HCT116 (cell line): Measurements from ENCODE around the gene RIOX2. TPM values are rescaled to one million over a fixed set of nuclear protein-coding genes. Genes with fewer than 3 reads are reported as not detected.

Experiments used
- ATAC-seq: fragments of 200-7000 bp; cut with Tn5 transposase; 2 replicates; pipeline ENCODE4 v1.9.1; 2020; ENCODE audit warnings: mild to moderate bottlenecking, moderate library complexity
- BruUV-seq: library from RNA; stranded (reverse); fragments of 400-500 nt; replicated peaks from 2 replicates; lab custom pipeline; 2021; lab: Mats Ljungman, UMichigan
- CTCF ChIA-PET: fragments of 300-600 bp; sonication (Branson Sonifier 250); formaldehyde crosslinking; loops from one replicate; lab custom pipeline; 2021; ENCODE audit warnings: antibody characterized with exemption; lab: Charles Lee
- POLR2A ChIA-PET: fragments of 300-600, 350-600 bp; sonication (Branson Sonifier 250); formaldehyde crosslinking; loops from one replicate; lab custom pipeline; 2021; ENCODE audit warnings: antibody characterized with exemption; lab: Charles Lee
- RAD21 ChIA-PET, 2 experiments: fragments of 300-600 bp; sonication (Branson Sonifier 250); formaldehyde crosslinking; loops; one replicate each; lab custom pipeline; 2023; ENCODE audit warnings: low total read pairs in 2 of 2; ENCODE audit not compliant: uncharacterized antibody in 2 of 2, unreplicated experiment in 2 of 2, low non-redundant PET in 1 of 2; lab: Charles Lee
- DNase-seq: peaks from one replicate; pipeline ENCODE4 v3.0.0-alpha.2; 2010; ENCODE audit warnings: low read depth, low spot score
- H2AFZ ChIP-seq: fragments of 200-600 bp; shearing (Covaris generic), sonication (generic); 2 replicates; pipeline ENCODE4 v1.6.1; 2017; ENCODE audit warnings: low read depth, mixed run types, mixed read lengths, antibody characterized with exemption, low read length; ENCODE audit not compliant: poor library complexity, severe bottlenecking
- H3K27ac ChIP-seq: 2 replicates; pipeline ENCODE4 v1.5.1; 2012; ENCODE audit warnings: low read depth, low read length
- H3K27me3 ChIP-seq: fragments of 200-600 bp; sonication (generic); 2 replicates; pipeline ENCODE4 v1.6.1; 2016; ENCODE audit warnings: mixed run types, low read length, mixed read lengths; ENCODE audit not compliant: insufficient read depth
- H3K36me3 ChIP-seq, 2 experiments: fragments of 200-500 bp in 1 of 2; fragments of 200-600 bp in 1 of 2; sonication (Bioruptor generic) in 1 of 2; sonication (generic) in 1 of 2; 2 replicates each; pipeline versions ENCODE4 v1.5.1 to v1.6.1; 2014 to 2016; ENCODE audit warnings: low read length in 2 of 2, inconsistent platforms in 1 of 2, mixed read lengths in 1 of 2, mixed run types in 1 of 2; ENCODE audit not compliant: insufficient read depth in 2 of 2, control insufficient read depth in 1 of 2
- H3K4me1 ChIP-seq, 2 experiments: fragments of 200-600 bp in 1 of 2; sonication (generic) in 1 of 2; 2 replicates each; pipeline versions ENCODE4 v1.5.1 to v1.6.1; 2012 to 2017; ENCODE audit warnings: low read length in 2 of 2, inconsistent platforms in 1 of 2, mild to moderate bottlenecking in 1 of 2, mixed read lengths in 1 of 2, mixed run types in 1 of 2, moderate library complexity in 1 of 2; ENCODE audit not compliant: insufficient read depth in 2 of 2, control insufficient read depth in 1 of 2
- H3K4me2 ChIP-seq: fragments of 200-600 bp; sonication (generic); 2 replicates; pipeline ENCODE4 v1.6.1; 2017; ENCODE audit warnings: mixed run types, low read length, mixed read lengths
- H3K4me3 ChIP-seq, 2 experiments: fragments of 200-600 bp in 1 of 2; sonication (generic) in 1 of 2; replicated peaks in 1 of 2; 2 replicates each; pipeline ENCODE4 v1.5.1; 2011 to 2016; ENCODE audit warnings: low read length in 2 of 2, control low read depth in 1 of 2, low read depth in 1 of 2, mild to moderate bottlenecking in 1 of 2, mixed read lengths in 1 of 2, mixed run types in 1 of 2
- H3K79me2 ChIP-seq: fragments of 200-600 bp; sonication (generic); 2 replicates; pipeline ENCODE4 v1.6.1; 2017; ENCODE audit warnings: mild to moderate bottlenecking, mixed run types, low read length, moderate library complexity, mixed read lengths; ENCODE audit not compliant: insufficient read depth
- H3K9ac ChIP-seq: fragments of 200-600 bp; sonication (generic); 2 replicates; pipeline ENCODE4 v1.6.1; 2016; ENCODE audit warnings: low read length, mixed read lengths
- H3K9me2 ChIP-seq: fragments of 200-600 bp; sonication (generic), shearing (Covaris generic); 2 replicates; pipeline ENCODE4 v1.6.1; 2017; ENCODE audit warnings: mixed run types, mild to moderate bottlenecking, moderate library complexity; ENCODE audit not compliant: insufficient read depth
- H3K9me3 ChIP-seq, 2 experiments: fragments of 200-500 bp in 1 of 2; fragments of 200-600 bp in 1 of 2; sonication (Bioruptor generic) in 1 of 2; sonication (generic) in 1 of 2; 2 replicates each; pipeline ENCODE4 v1.6.1; 2014 to 2017; ENCODE audit warnings: low read length in 2 of 2, mixed read lengths in 2 of 2, inconsistent platforms in 1 of 2, low read depth in 1 of 2, mild to moderate bottlenecking in 1 of 2, mixed run types in 1 of 2, moderate library complexity in 1 of 2; ENCODE audit not compliant: control insufficient read depth in 1 of 2, insufficient read depth in 1 of 2
- H4K20me1 ChIP-seq: fragments of 200-600 bp; sonication (generic), shearing (Covaris generic); 2 replicates; pipeline ENCODE4 v1.6.1; 2017; ENCODE audit warnings: mixed run types, mild to moderate bottlenecking, moderate library complexity; ENCODE audit not compliant: insufficient read depth
- CBX3 ChIP-seq: IDR thresholded peaks from 2 replicates; pipeline ENCODE4 v1.6.1; 2012; ENCODE audit warnings: low read depth
- CEBPB ChIP-seq: IDR thresholded peaks from 2 replicates; pipeline ENCODE4 v1.6.1; 2012; ENCODE audit warnings: low read depth
- ELF1 ChIP-seq: IDR thresholded peaks from 2 replicates; pipeline ENCODE4 v1.6.1; 2012; ENCODE audit warnings: low read depth, borderline replicate concordance
- EZH2phosphoT487 ChIP-seq: fragments of 200-600 bp; IDR thresholded peaks from 2 replicates; pipeline ENCODE4 v1.6.1; 2018; ENCODE audit warnings: antibody characterized with exemption, borderline replicate concordance
- JUND ChIP-seq: IDR thresholded peaks from 2 replicates; pipeline ENCODE4 v1.6.1; 2012
- POLR2A ChIP-seq: IDR thresholded peaks from 2 replicates; pipeline ENCODE4 v1.7.0; 2011; ENCODE audit warnings: borderline replicate concordance; ENCODE audit not compliant: insufficient read depth, insufficient read length; ENCODE audit errors: extremely low read depth
- POLR2AphosphoS5 ChIP-seq: IDR thresholded peaks from 2 replicates; pipeline ENCODE4 v1.6.1; 2011; ENCODE audit warnings: mild to moderate bottlenecking, low read depth, low read length, moderate library complexity
- RAD21 ChIP-seq: IDR thresholded peaks from 2 replicates; pipeline ENCODE4 v1.6.1; 2012; ENCODE audit warnings: low read depth, mild to moderate bottlenecking
- SP1 ChIP-seq: IDR thresholded peaks from 2 replicates; pipeline ENCODE4 v1.6.1; 2012; ENCODE audit warnings: low read depth
- SRF ChIP-seq: IDR thresholded peaks from 2 replicates; pipeline ENCODE4 v1.6.1; 2012; ENCODE audit warnings: low read depth
- TCF7L2 ChIP-seq: IDR thresholded peaks from 2 replicates; pipeline ENCODE4 v1.7.0; 2011; ENCODE audit warnings: borderline replicate concordance, inconsistent platforms; ENCODE audit not compliant: insufficient read depth, insufficient read length; ENCODE audit errors: extremely low read depth
- YY1 ChIP-seq: IDR thresholded peaks from 2 replicates; pipeline ENCODE4 v1.6.1; 2011; ENCODE audit warnings: low read length, low read depth, moderate library complexity, mild to moderate bottlenecking; ENCODE audit not compliant: insufficient replicate concordance; ENCODE audit errors: extremely low read depth
- intact Hi-C: fragments of 100-400 bp; cut with micrococcal nuclease; formaldehyde crosslinking; loops from 2 replicates; pipeline ENCODE4 v1.10.0; 2022
- total RNA-seq: library from RNA; stranded (reverse); gene quantifications from one replicate; pipeline ENCODE4 v1.2.1, GENCODE V29; 2021; ENCODE audit not compliant: unreplicated experiment
- TF ChIP-seq, protein P1 (sequence below): IDR thresholded peaks from 2 replicates; pipeline ENCODE4 v1.6.1; 2011; ENCODE audit warnings: mild to moderate bottlenecking, low read length, moderate library complexity; ENCODE audit not compliant: insufficient replicate concordance; ENCODE audit errors: extremely low read depth

The RIOX2 gene
- total RNA-seq, 1 experiment from 2014 or later, result 39.1 TPM

GRCh38 chr3:97896129-97896528 lies 76.1 kb downstream of the RIOX2 start (continued):
- no peak for TF ChIP-seq TCF7L2

GRCh38 chr3:97895216-97895615 lies 77.0 kb downstream of the RIOX2 start:
- Histone ChIP-seq H3K36me3 (no peaks in the 10 kb centered on the region; a peak in 1 of 4 replicates), H3K27me3 (no peaks in the 10 kb centered on the region), H3K4me1 (no peaks in the 10 kb centered on the region), H2AFZ (no peak overlapping the region), H4K20me1 (no peaks in the 10 kb centered on the region), H3K4me2 (no peak overlapping the region), H3K27ac (no peak overlapping the region), H3K4me3 (no peak overlapping the region), H3K79me2 (no peaks in the 10 kb centered on the region), H3K9me3 (no peaks in the 10 kb centered on the region), H3K9me2 (no peaks in the 10 kb centered on the region), H3K9ac (no peak overlapping the region)
- no peak for ATAC-seq
- intact Hi-C loops, result loop anchor here (10.0 kb wide), 1 partner anchor 60 kb away; no protein-coding TSS in a partner anchor
- TF ChIP-seq YY1, result no peak
- BruUV-seq, result no TSS peak
- ChIA-PET CTCF (interaction anchor here (1.0 kb wide), 1 partner anchor 127 kb away, joined by 3 read pairs; no protein-coding TSS in a partner anchor), RAD21 (no interaction called here), POLR2A (no interaction called here)
- no peak for DNase-seq

DNA sequence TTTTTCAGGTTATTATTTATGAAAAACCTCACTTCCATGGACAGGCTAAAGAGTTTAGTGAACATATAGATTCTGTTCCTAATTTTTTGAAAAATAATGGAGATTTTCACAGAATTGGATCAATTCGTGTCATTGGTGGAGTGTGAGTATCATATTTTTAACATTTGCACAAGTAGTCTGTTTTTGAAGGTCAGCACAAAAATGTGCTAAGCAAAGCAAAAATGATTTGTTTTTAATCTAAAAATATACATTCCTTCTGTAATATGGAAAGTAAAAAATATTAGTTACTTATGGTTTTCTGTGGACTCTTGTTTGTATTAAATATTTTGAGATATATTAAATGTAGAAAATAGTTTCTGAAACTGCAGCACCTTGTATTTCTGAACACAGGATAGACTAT lies 79.4 kb downstream of the RIOX2 start:
- Histone ChIP-seq H3K9me2 (no peaks in the 10 kb centered on the region), H3K4me2 (no peak overlapping the region), H4K20me1 (no peaks in the 10 kb centered on the region), H3K27me3 (no peaks in the 10 kb centered on the region), H3K9me3 (no peaks in the 10 kb centered on the region), H3K4me1 (no peaks in the 10 kb centered on the region), H3K79me2 (no peaks in the 10 kb centered on the region), H3K4me3 (no peak overlapping the region), H3K36me3 (no peaks in the 10 kb centered on the region; a peak in 1 of 4 replicates), H2AFZ (no peak overlapping the region), H3K27ac (no peak overlapping the region), H3K9ac (no peak overlapping the region)
- TF ChIP-seq SRF, result no peak
- TF ChIP-seq, protein P1, sequence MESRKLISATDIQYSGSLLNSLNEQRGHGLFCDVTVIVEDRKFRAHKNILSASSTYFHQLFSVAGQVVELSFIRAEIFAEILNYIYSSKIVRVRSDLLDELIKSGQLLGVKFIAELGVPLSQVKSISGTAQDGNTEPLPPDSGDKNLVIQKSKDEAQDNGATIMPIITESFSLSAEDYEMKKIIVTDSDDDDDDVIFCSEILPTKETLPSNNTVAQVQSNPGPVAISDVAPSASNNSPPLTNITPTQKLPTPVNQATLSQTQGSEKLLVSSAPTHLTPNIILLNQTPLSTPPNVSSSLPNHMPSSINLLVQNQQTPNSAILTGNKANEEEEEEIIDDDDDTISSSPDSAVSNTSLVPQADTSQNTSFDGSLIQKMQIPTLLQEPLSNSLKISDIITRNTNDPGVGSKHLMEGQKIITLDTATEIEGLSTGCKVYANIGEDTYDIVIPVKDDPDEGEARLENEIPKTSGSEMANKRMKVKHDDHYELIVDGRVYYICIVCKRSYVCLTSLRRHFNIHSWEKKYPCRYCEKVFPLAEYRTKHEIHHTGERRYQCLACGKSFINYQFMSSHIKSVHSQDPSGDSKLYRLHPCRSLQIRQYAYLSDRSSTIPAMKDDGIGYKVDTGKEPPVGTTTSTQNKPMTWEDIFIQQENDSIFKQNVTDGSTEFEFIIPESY, result no peak
- no peak for TF ChIP-seq SP1
- TF ChIP-seq CBX3, result no peak
- TF ChIP-seq CEBPB, result no peak
- TF ChIP-seq RAD21, result no peak
- TF ChIP-seq EZH2phosphoT487, result no peak
- no peak for TF ChIP-seq POLR2AphosphoS5
- TF ChIP-seq ELF1, result no peak
- TF ChIP-seq POLR2A, result no peak
- TF ChIP-seq JUND, result no peak
- CTCF ChIA-PET, result no interaction called here
- intact Hi-C loops, result loop anchor here (10.0 kb wide), 1 partner anchor 58 kb away; no protein-coding TSS in a partner anchor
- RAD21 ChIA-PET, result no interaction called here
- ATAC-seq, result no peak
- POLR2A ChIA-PET, result no interaction called here
- DNase-seq, result no peak
- BruUV-seq, result no TSS peak
